Right cardiac atrium (tissue), 5 donors: ENCODE data around the gene SIAH2. TPM values are rescaled to one million over a fixed set of nuclear protein-coding genes. Genes with fewer than 3 reads are reported as not detected.

Source experiments
- ATAC-seq, 2 donors: fragments of 200-7000 bp; cut with Tn5 transposase; one replicate each; pipeline versions ENCODE4 v1.8.0 to v1.9.1; 2020; ENCODE audit warnings: moderate library complexity in 2 of 2, mild to moderate bottlenecking in 1 of 2
- DNase-seq, 3 donors: peaks; one replicate each; pipeline ENCODE4 v3.0.0-alpha.2; 2020
- H3K27ac ChIP-seq: one replicate; pipeline ENCODE4 v1.5.1; 2013; ENCODE audit warnings: mild to moderate bottlenecking, low read length, control low read depth, moderate library complexity
- H3K27me3 ChIP-seq: one replicate; pipeline ENCODE4 v1.6.1; 2013; ENCODE audit not compliant: control insufficient read depth, insufficient read depth
- H3K4me1 ChIP-seq: one replicate; pipeline ENCODE4 v1.6.1; 2013; ENCODE audit warnings: low read length; ENCODE audit not compliant: control insufficient read depth, insufficient read depth
- H3K4me3 ChIP-seq: one replicate; pipeline ENCODE4 v1.5.1; 2013; ENCODE audit warnings: low read length, control low read depth
- H3K9me3 ChIP-seq: one replicate; pipeline ENCODE4 v1.6.1; 2013; ENCODE audit warnings: low read length; ENCODE audit not compliant: control insufficient read depth
- WGBS: extraction: QIAGEN DNeasy Blood & Tissue Kit; methylation state at CpG from one replicate; pipeline ENCODE4 v1.1.7; 2013; 5-methylcytosine and 5-hydroxymethylcytosine counted together
- intact Hi-C, 4 donors: fragments of 100-400 bp; cut with DNase I; formaldehyde crosslinking; loops; one replicate each; pipeline versions ENCODE4 v1.11.0 to v1.14.0; 2022 to 2023
- polyA plus RNA-seq: library from polyadenylated mRNA; stranded (reverse); fragments of 200-250 nt; gene quantifications from one replicate; pipeline ENCODE4 v1.2.3, GENCODE V29; 2013
- total RNA-seq, 4 donors: library from RNA; stranded (reverse); fragmentation: NEBNext Ultra II Directional; extraction: Animal tissue kit (Norgen Biotek cat#: 25700); gene quantifications; one replicate each; pipeline ENCODE4 v1.2.1, GENCODE V29; 2021
- donor health status: healthy with polysubstance abuse.
- donor health status: DM: no; HTN: yes; CAD: no.
- donor health status: DM: no; HTN: no; CAD: no.
- donor health status: DM: no; HTN: yes; CAD: no; lungs with severe emphysema.
- donor health status: DM: yes; HTN: yes; CAD: no.

Gene SIAH2
- total and polyA plus RNA-seq, 5 donors = 9.9 to 18.6 (median 17.9) TPM

- 74% methylated on average over 1 of the region's 1 CpG for WGBS
- H3K9me3 ChIP-seq = no peaks in the 10 kb centered on the region
- peaks cover 16% of the 10 kb centered on the region for H3K4me1 ChIP-seq
- H3K27ac ChIP-seq = no peak overlapping the region
- ATAC-seq = no peak
- no peak for DNase-seq
- H3K27me3 ChIP-seq = no peaks in the 10 kb centered on the region
- intact Hi-C loops = no loop called here
- H3K4me3 ChIP-seq = no peak overlapping the region
These were observed 14.3 kb downstream of the SIAH2 start for GRCh38 chr3:150748684-150749047.

DNA sequence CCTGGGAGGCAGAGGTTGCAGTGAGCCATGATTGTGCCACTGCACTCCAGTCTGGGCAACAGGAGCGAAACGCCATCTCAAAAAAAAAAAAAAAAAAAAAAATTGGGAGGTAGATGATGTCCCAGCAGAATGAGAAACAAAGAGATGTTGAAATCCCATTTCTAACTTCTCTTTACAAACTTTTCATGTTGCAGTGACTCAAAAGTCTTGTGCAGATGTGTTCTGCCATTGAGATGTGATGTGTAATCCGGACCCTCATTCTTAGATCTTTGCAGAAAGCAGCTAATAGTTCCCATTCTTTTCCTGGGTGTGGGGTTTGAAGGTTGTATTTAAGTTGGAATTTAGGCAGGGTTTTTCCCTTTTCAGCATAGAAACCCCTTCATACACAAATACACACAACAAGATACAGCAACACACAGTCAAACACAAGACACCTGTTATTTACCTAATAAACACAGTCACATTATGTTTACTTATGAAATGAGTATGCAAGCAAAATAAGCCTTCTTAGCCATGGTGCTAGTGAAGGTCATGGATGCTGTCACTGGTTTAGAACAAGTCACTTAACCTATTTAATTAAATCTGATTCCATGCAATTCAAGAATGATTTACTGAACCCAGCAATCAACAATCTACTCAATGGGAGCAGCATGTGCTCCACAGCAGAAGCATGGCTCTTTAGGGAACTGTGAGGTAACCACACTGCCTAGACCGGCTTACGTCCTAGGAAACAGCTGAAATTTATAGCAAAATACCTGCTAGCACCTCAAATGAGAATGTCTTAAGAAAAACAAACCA lies 14.9 kb downstream of the SIAH2 start:
- no peak for ATAC-seq
- no peak for DNase-seq
- intact Hi-C loops = no loop called here
- Histone ChIP-seq H3K4me1 (peaks cover 18% of the 10 kb centered on the region), H3K9me3 (no peaks in the 10 kb centered on the region), H3K27me3 (no peaks in the 10 kb centered on the region), H3K4me3 (no peak overlapping the region), H3K27ac (no peak overlapping the region)
- 90% methylated on average over 5 of the region's 5 CpGs for WGBS

- no peak for ATAC-seq
- 85% methylated on average over 7 of the region's 7 CpGs for WGBS
- intact Hi-C loops = no loop called here
- Histone ChIP-seq H3K4me3 (no peak overlapping the region), H3K9me3 (no peaks in the 10 kb centered on the region), H3K27ac (no peak overlapping the region), H3K27me3 (no peaks in the 10 kb centered on the region), H3K4me1 (peaks cover 11% of the 10 kb centered on the region)
- DNase-seq = no peak
These were observed 16.0 kb downstream of the SIAH2 start for GRCh38 chr3:150746791-150747590.

- DNase-seq (no peak), ATAC-seq (no peak)
- no peak overlapping the region for H3K4me3 ChIP-seq
- 98% methylated on average over 3 of the region's 3 CpGs for WGBS
- no peaks in the 10 kb centered on the region for H3K27me3 ChIP-seq
- no peaks in the 10 kb centered on the region for H3K9me3 ChIP-seq
- peaks cover 9% of the 10 kb centered on the region for H3K4me1 ChIP-seq
- H3K27ac ChIP-seq = no peak overlapping the region
- intact Hi-C loops = no loop called here
These were observed 17.1 kb downstream of the SIAH2 start for GRCh38 chr3:150745832-150746231.

GRCh38 chr3:150744919-150745211 lies 18.1 kb downstream of the SIAH2 start:
- 64% methylated on average over 1 of the region's 1 CpG for WGBS

DNA sequence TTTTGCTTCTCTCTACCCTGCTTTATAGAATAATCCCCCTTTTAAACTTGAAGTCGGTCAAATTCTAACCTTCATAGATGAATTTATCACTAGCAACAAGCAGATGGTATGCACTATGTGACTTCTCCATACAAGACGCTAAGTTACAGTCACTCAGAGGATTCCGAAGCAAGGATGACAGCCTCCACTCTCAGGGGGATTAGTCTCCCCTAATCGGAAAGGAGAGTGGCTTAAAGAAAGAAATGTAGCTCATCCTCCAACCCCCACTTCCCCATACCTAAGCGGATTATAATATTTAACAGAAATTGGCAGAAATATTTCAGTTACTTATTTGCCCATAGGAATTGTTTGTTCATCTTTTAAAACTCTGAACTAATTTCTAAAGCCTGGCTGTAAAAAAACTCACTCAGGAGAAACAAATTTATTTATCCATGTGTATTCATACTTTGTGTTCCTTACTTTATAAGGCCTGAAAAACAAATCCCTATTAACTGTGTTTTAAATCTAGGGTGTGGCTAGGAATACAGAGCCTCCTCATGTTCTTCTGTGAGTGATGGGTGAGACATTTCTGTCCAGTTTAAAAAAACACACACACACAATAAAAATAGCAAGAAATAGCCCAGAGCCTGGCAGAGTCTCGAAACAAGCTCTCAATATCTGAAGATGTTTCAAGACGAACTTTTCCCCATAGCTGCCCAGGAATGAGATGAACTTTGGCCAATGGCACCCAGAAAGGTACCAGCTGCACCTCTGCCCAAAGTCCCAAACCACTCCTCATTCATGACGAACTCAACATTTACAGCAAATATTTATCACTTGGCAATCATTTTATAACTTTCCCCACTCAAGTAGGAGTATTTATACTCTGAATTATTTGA lies 18.7 kb downstream of the SIAH2 start:
- ATAC-seq = no peak
- Histone ChIP-seq H3K9me3 (no peaks in the 10 kb centered on the region), H3K4me1 (peaks cover 9% of the 10 kb centered on the region), H3K27ac (no peak overlapping the region), H3K27me3 (no peaks in the 10 kb centered on the region), H3K4me3 (no peak overlapping the region)
- 60% methylated on average over 8 of the region's 8 CpGs for WGBS
- no peak for DNase-seq
- intact Hi-C loops = no loop called here

More at GRCh38 chr3:150744919-150745211, 18.1 kb downstream of the SIAH2 start:
- peaks cover 9% of the 10 kb centered on the region for H3K4me1 ChIP-seq
- no peak overlapping the region for H3K27ac ChIP-seq
- no peak for DNase-seq
- intact Hi-C loops = no loop called here
- H3K27me3 ChIP-seq = no peaks in the 10 kb centered on the region
- H3K4me3 ChIP-seq = no peak overlapping the region
- no peaks in the 10 kb centered on the region for H3K9me3 ChIP-seq
- ATAC-seq = no peak

GRCh38 chr3:150743508-150743907 lies 19.5 kb downstream of the SIAH2 start:
- Histone ChIP-seq H3K9me3 (no peaks in the 10 kb centered on the region), H3K27ac (no peak overlapping the region), H3K27me3 (no peaks in the 10 kb centered on the region), H3K4me1 (peaks cover 9% of the 10 kb centered on the region), H3K4me3 (no peak overlapping the region)
- no peak for ATAC-seq
- 70% methylated on average over 2 of the region's 2 CpGs for WGBS
- no peak for DNase-seq
- intact Hi-C loops = no loop called here

DNA sequence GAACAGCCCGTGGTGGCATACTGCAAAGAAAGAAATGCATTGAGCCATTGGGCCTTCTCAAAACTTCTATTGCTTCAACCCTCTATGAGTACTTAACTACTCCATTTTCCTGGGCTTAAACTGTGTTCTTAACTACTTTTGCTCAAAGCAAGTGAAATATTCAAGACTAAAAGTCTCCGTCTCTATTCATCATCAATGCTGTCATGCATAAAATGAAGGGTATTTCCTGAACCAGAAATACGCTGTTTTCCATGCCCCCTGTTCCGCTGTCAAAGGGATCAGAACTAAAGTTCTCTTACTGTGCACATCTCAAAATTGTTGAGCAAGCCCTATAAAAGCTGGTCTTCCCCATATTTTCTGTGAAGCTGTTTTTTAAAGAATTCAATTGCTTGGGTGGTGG lies 20.3 kb downstream of the SIAH2 start:
- no peak for ATAC-seq
- Histone ChIP-seq H3K27ac (no peak overlapping the region), H3K4me3 (no peak overlapping the region), H3K27me3 (no peaks in the 10 kb centered on the region), H3K4me1 (peaks cover 11% of the 10 kb centered on the region), H3K9me3 (no peaks in the 10 kb centered on the region)
- intact Hi-C loops = no loop called here
- DNase-seq = no peak
- 96% methylated on average over 4 of the region's 4 CpGs for WGBS

- ATAC-seq (no peak), DNase-seq (no peak)
- Histone ChIP-seq H3K9me3 (no peaks in the 10 kb centered on the region), H3K4me3 (no peak overlapping the region), H3K27ac (no peak overlapping the region), H3K27me3 (no peaks in the 10 kb centered on the region), H3K4me1 (peaks cover 12% of the 10 kb centered on the region)
- WGBS = 96% methylated on average over 15 of the region's 15 CpGs
- intact Hi-C loops = no loop called here
These were observed 20.8 kb downstream of the SIAH2 start for GRCh38 chr3:150742141-150742523.

DNA sequence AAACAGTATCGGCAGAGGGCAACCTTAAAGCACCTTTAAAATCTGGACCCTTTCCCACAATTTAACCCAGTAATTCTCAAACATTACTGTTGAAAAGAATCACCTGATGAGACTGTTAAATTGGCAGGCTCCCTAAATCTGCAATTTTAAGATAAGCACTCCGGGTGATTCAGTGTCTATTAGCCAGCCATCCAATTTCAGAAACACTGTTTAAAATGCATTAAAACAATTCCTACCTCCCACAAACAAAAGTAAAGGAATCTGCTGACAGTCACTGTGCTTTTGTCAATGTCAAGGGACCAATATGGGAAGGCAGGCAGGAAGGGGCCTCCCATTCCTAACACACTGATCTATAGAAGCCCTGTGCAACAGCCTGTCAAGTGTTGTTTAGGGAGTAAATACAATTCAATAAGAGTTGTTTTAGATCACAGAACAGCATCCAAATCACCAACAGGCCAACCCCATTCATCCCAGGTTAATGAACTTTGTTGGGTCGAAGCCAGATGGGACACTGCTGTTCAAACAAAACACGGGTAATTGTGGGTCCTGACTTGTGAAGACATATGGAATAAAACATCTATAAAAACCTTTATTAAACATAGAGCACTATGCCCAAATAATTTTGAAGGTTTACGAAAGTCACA lies 21.4 kb downstream of the SIAH2 start:
- intact Hi-C loops = no loop called here
- peaks cover 11% of the 10 kb centered on the region for H3K4me1 ChIP-seq
- no peak for ATAC-seq
- H3K27me3 ChIP-seq = no peaks in the 10 kb centered on the region
- H3K9me3 ChIP-seq = no peaks in the 10 kb centered on the region
- 71% methylated on average over 5 of the region's 5 CpGs for WGBS
- H3K27ac ChIP-seq = no peak overlapping the region
- no peak for DNase-seq
- H3K4me3 ChIP-seq = no peak overlapping the region
